ENCODE results near the gene LDB2. TPM values are rescaled to one million over a fixed set of nuclear protein-coding genes. Genes with fewer than 3 reads are reported as not detected.

The LDB2 gene
- total and polyA plus RNA-seq, 2 donors (not counting 3 experiments of a cell fraction or from before 2014, with no cell fraction given) = 127 to 223 TPM

DNA sequence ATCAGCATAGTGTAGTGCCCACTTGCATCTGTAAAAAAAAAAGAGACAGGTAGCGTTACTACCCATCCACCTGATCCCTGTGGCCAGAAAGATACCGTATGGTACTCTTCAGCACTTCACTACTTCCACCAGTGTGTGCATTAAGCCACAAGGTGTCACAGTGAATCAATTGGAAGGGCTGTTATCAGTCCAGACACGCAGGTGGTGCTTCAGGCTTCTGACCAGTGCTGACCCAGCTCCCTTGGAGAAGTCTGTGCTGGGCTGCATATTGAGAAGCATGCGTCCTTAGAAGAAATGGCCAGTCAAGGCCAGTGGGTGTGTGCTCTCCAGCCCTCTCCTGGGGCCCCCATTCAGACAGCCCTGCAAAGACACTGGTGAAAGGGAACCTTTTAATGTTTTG, 10.6 kb downstream of the LDB2 start:
- FAIRE-seq (no peak), DNase-seq (ENCODE audit: low read depth, low spot score) (no peak)
- Histone ChIP-seq H3K9me1 (replicated peaks; ENCODE audit: control insufficient read depth, extremely low read depth, insufficient read depth, low read length) (no peaks in the 10 kb centered on the region), H3K9ac (replicated peaks; ENCODE audit: extremely low read depth, insufficient read depth, low read length) (no peak overlapping the region), H3K79me2 (ENCODE audit: control insufficient read depth, insufficient read depth, low read length) (peaks cover 28% of the 10 kb centered on the region), H3K4me1 (ENCODE audit: control insufficient read depth, extremely low read depth, insufficient read depth, low read length) (peaks cover 31% of the 10 kb centered on the region), H2AFZ (ENCODE audit: low read depth, low read length) (no peak overlapping the region), H3K9me3 (replicated peaks; ENCODE audit: control insufficient read depth, insufficient read depth, low read length) (no peaks in the 10 kb centered on the region), H3K4me2 (ENCODE audit: insufficient read depth, low read length) (no peak overlapping the region), H3K27ac (ENCODE audit: insufficient read depth, low read depth, low read length) (no peak overlapping the region), H4K20me1 (replicated peaks; ENCODE audit: control insufficient read depth, extremely low read depth, insufficient read depth, low read length) (no peaks in the 10 kb centered on the region), H3K4me3 (replicated peaks in 1 of 3; ENCODE audit: insufficient read depth in 1 of 3, low read depth in 1 of 3, low read length in 3 of 3) (no peak overlapping the region), H3K36me3 (ENCODE audit: control insufficient read depth in 2 of 2, extremely low read depth in 1 of 2, insufficient read depth in 2 of 2, low read length in 2 of 2) (peaks cover 9 to 17% of the 10 kb centered on the region in 2 experiments), H3K27me3 (ENCODE audit: control insufficient read depth in 2 of 2, insufficient read depth in 2 of 2, low read length in 2 of 2) (no peaks in the 10 kb centered on the region)
- TF ChIP-seq GATA2 (IDR thresholded peaks at IDR 0.05; ENCODE audit: insufficient read depth, insufficient read length, low read depth, low read length) = no peak
- TF ChIP-seq JUN (IDR thresholded peaks at IDR 0.05; ENCODE audit: borderline replicate concordance, insufficient read depth, insufficient read length, low read depth) = no peak
- TF ChIP-seq, protein P1, sequence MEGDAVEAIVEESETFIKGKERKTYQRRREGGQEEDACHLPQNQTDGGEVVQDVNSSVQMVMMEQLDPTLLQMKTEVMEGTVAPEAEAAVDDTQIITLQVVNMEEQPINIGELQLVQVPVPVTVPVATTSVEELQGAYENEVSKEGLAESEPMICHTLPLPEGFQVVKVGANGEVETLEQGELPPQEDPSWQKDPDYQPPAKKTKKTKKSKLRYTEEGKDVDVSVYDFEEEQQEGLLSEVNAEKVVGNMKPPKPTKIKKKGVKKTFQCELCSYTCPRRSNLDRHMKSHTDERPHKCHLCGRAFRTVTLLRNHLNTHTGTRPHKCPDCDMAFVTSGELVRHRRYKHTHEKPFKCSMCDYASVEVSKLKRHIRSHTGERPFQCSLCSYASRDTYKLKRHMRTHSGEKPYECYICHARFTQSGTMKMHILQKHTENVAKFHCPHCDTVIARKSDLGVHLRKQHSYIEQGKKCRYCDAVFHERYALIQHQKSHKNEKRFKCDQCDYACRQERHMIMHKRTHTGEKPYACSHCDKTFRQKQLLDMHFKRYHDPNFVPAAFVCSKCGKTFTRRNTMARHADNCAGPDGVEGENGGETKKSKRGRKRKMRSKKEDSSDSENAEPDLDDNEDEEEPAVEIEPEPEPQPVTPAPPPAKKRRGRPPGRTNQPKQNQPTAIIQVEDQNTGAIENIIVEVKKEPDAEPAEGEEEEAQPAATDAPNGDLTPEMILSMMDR (IDR thresholded peaks at IDR 0.05; ENCODE audit: extremely low read depth in 1 of 2, insufficient read depth in 1 of 2, low read depth in 1 of 2, low read length in 2 of 2) = no peak
- TF ChIP-seq POLR2AphosphoS5 (IDR thresholded peaks at IDR 0.05; ENCODE audit: insufficient read depth, low read depth, low read length) = no peak
- TF ChIP-seq FOS (IDR thresholded peaks at IDR 0.05; ENCODE audit: borderline replicate concordance, insufficient read depth, low read length) = no peak
- TF ChIP-seq EZH2 (IDR thresholded peaks at IDR 0.05; ENCODE audit: borderline replicate concordance, low read depth, low read length, severe bottlenecking) = no peak
- TF ChIP-seq MYC (IDR thresholded peaks at IDR 0.05; ENCODE audit: low read depth, low read length) = no peak
- TF ChIP-seq POLR2A (IDR thresholded peaks at IDR 0.05; ENCODE audit: low read depth, low read length) = no peak
- TF ChIP-seq, protein P2, sequence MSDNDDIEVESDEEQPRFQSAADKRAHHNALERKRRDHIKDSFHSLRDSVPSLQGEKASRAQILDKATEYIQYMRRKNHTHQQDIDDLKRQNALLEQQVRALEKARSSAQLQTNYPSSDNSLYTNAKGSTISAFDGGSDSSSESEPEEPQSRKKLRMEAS (IDR thresholded peaks at IDR 0.05; ENCODE audit: insufficient read depth, insufficient read length) = no peak
- dilution Hi-C loops (cut with MboI; ENCODE audit: extremely low pct_ligation_motif_present, low sequenced_read_pairs) (no loop called here), intact Hi-C loops (cut with micrococcal nuclease) (no loop called here)
- ChIA-PET POLR2A (no interaction called here), CTCF (interaction anchor here (0.9 to 1.0 kb wide), 2 partner anchors 9 to 29 kb away, joined by 3 to 4 read pairs; no protein-coding TSS in a partner anchor)
- BruUV-seq (replicated peaks) = no TSS peak
